DMS79 treated with DMSO at 0.1 percent for 48 hours (cell line): ENCODE measurements around the gene SRSF5.
"Not testable (repeated sequence)": the region's sequence is repeated elsewhere in the genome, so short reads cannot be mapped to it uniquely, and the experiment has no call there.

Experiments used
- DNase-seq: peaks from one replicate; lab custom pipeline; 2025; lab: John Stamatoyannopoulos, UW

Gene SRSF5

DNA sequence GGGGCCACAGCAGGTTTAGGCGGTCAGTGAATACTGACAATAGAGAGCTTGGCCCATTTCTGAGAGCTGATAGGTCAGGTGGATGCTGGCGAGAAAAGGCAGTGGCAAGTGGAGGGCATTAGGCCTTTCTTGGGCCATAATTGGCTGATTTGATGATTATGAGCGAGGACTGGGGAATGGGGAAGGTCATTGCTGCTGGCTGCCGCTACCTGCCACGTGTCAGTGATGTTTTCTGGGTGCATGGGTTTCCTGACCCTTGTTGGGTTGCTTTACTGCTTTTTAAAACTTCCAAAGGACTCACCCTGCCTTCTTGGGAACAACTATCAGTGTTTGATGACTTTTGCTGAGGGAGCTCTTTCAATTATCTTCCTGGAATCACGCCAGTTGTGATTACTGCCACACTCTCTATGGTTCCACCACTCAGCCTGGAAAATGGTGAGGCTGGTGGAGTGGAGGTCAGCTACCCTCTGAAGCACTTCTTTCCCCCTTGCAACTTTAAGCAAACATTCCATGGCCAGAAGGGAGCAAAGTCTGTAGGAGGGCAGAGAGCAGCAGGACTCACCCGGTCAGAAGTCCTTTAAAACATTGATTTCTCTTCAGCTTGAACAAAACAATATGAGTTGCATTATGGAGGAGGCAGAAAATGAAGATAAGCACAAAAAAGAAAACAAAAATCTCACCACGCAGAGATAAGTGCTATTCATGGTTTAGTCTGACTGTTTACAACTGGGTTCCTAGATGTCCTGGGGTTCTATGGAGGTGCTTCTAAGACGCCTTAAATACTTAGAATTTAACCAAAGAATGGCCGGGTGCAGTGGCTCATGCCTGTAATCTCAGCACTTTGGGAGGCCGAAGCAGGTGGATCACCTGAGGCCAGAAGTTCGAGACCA lies 42.2 kb downstream of the SRSF5 start:
- DNase-seq = no peak

DNA sequence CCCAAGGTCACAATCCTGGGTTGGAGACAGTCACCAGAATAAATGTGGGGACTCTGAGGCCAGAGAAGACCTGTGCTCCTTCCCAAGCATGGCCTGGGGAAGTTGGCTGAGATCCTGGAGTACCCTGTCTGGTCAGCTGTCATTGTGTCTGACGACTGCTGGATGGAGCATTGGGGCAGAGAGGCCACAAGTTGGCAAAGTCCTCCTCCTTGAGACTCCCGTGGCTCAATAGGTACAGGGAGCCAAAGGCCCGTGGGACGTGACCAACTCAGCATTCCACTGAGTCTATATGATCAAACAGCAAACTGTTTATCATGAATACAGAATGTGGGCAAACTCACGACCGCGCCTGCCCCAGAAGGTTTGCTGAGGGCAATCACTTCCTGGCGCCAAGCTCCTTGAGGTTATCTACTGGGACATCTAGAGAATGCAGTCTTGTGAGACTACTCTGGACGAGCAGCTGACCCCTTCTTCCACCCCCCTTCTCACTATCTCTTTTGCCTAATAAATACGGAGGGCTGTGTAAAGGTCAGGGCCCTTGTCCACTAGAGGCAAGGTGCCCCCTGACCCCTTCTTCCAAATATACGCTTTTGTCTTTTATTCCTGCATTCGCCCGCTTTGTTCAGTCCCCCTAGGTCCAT lies 44.4 kb downstream of the SRSF5 start:
- no peak for DNase-seq

- no peak for DNase-seq
Measured at GRCh38 chr14:69811868-69812252, 44.9 kb downstream of the SRSF5 start.

- DNase-seq = no peak
Measured at GRCh38 chr14:69812711-69813110, 45.8 kb downstream of the SRSF5 start.

GRCh38 chr14:69813346-69813745 lies 46.4 kb downstream of the SRSF5 start:
- DNase-seq = not testable (repeated sequence)

DNA sequence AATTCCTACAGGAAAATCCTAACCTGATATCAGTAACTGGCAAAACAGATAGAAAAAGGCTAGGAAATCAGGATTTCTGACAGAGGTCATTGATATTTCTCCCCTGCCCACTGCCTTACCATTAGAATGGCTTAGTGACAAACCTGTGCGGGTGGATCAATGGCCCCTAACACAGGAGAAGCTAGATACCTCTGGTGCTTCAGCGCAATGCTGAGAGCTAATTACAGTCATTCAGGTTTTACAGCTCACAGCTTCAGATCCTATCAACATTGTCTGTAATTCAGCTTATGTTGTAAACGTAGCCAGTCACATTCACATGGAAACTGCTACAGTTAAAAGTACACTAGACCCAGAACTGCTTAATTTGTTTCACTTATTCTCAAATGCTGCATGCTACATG lies 47.5 kb downstream of the SRSF5 start:
- no peak for DNase-seq

DNA sequence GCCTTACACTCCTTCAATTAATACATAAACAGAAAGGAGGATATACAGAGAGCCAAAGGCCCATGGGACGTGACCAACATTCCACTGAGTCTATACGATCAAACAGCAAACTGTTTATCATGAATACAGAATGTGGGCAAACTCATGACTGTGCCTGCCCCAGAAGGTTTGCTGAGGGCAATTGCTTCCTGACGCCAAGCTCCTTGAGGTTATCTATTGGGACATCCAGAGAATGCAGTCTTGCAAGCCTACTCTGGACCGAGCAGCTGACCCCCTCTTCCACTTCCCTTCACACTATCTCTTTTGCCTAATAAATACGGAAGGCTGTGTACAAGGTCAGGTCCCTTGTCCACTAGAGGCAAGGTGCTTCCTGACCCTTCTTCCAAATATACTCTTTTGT lies 48.6 kb downstream of the SRSF5 start:
- DNase-seq = no peak

DNA sequence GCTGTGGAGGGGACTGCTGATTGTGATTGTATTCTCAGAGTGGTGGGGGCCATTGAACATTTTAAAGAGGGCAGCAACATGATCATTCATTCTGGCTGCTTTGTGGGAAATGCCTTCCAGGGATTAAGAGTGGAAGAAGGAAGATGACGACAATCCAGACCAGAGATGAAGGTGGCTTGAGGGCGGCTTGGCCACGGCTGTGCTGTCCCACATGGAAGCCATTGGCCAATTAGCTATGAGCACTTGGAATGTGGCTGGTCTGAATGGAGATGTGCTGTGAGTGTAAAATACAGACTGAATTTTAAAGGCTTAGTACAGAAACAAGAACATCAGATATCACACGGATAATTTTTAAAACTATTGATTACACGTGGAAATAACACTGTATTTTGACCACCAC lies 49.3 kb downstream of the SRSF5 start:
- no peak for DNase-seq

GRCh38 chr14:69818758-69819191 lies 51.8 kb downstream of the SRSF5 start:
- peak; percentile 56 for DNase-seq

- DNase-seq = no peak
Measured at GRCh38 chr14:69819607-69820006, 52.7 kb downstream of the SRSF5 start.

- DNase-seq = no peak
Measured at GRCh38 chr14:69820991-69821390, 54.0 kb downstream of the SRSF5 start.
